Suprapubic skin (tissue), 4 donors: Measurements from ENCODE around the gene FA2H. TPM values are rescaled to one million over a fixed set of nuclear protein-coding genes. Genes with fewer than 3 reads are reported as not detected.

Experiments used
- DNase-seq, 2 donors: peaks; one replicate each; pipeline ENCODE4 v3.0.0-alpha.2; 2019; ENCODE audit warnings: low spot score in 2 of 2
- H3K27ac ChIP-seq: fragments of 200-600 bp; sonication (generic); one replicate; pipeline ENCODE4 v1.5.1; 2019
- H3K27me3 ChIP-seq: fragments of 200-600 bp; sonication (generic); one replicate; pipeline ENCODE4 v1.5.1; 2019
- H3K36me3 ChIP-seq: fragments of 200-600 bp; sonication (generic); one replicate; pipeline ENCODE4 v1.5.1; 2019
- H3K4me1 ChIP-seq: fragments of 200-600 bp; sonication (generic); one replicate; pipeline ENCODE4 v1.5.1; 2019
- H3K4me3 ChIP-seq: fragments of 200-600 bp; sonication (generic); one replicate; pipeline ENCODE4 v1.5.1; 2019; ENCODE audit warnings: mild to moderate bottlenecking
- H3K9me3 ChIP-seq: fragments of 200-600 bp; sonication (generic); one replicate; pipeline ENCODE4 v1.5.1; 2019
- CTCF ChIP-seq, 2 donors: fragments of 200-600 bp in 1 of 2; fragments of 450-650 bp in 1 of 2; sonication (generic) in 1 of 2; IDR thresholded peaks; one replicate each; pipeline ENCODE4 v1.5.1; 2016 to 2019; ENCODE audit warnings: antibody characterized with exemption in 2 of 2, mild to moderate bottlenecking in 1 of 2, moderate library complexity in 1 of 2
- EP300 ChIP-seq: sonication (generic); formaldehyde crosslinking; IDR thresholded peaks from one replicate; pipeline ENCODE4 v1.6.1; 2017; ENCODE audit warnings: antibody characterized with exemption
- POLR2A ChIP-seq, 2 donors: fragments of 450-650 bp; IDR thresholded peaks; one replicate each; pipeline ENCODE4 v1.6.1; 2017; ENCODE audit warnings: antibody characterized with exemption in 2 of 2, mild to moderate bottlenecking in 2 of 2, moderate library complexity in 2 of 2
- POLR2AphosphoS5 ChIP-seq, 3 donors: sonication (generic); formaldehyde crosslinking; IDR thresholded peaks; one replicate each; pipeline ENCODE4 v1.6.1; 2017; ENCODE audit warnings: antibody characterized with exemption in 3 of 3
- WGBS: methylation state at CpG from one replicate; pipeline ENCODE4 v1.1.5; 2018; 5-methylcytosine and 5-hydroxymethylcytosine counted together
- total RNA-seq, 4 donors: library from RNA; depleted of rRNA; stranded (reverse); fragments of >200 nt; gene quantifications; one replicate each; pipeline ENCODE4 v1.1.0, GENCODE V29; 2016

The FA2H gene
- total RNA-seq, 4 donors from 2014 or later, result 6.8 to 11.3 (median 8.8) TPM

DNA sequence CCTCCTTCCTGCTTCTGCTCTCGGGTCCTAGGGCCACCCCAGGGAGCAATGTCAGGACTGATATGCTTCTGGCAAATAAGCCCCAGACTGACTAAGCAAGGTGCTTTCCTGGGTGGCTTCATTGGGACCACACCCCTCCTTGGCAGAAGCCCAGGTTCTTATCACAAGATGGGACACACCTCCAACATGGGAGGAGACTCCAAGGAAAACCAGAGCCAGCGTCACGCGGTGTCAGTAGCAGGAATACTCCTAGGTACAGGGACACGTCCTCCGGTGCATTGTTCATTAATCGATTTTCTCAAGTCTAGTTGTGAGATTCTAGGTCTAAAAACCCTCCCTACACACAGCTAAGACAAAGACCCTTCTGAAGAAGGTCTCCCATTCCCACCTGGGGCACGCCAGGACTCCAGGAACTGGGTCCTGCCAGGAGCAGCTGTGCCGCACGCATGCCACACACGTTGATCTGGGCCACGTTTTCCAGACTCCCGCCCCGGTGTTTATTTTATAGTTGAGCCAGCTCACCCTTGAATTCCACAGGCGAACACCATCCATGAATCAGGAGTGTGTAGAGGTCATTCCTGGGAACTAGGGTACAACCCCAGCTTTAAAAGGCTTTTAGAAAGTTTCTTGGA lies 30.8 kb downstream of the FA2H start:
- no peaks in the 10 kb centered on the region for H3K36me3 ChIP-seq
- H3K9me3 ChIP-seq, result no peaks in the 10 kb centered on the region
- DNase-seq, result peak in 1 of 2 donors; percentile 80
- 58% methylated on average over 12 of the region's 15 CpGs for WGBS
- peak overlapping the region; percentile 72 for H3K27ac ChIP-seq
- peaks cover 30% of the 10 kb centered on the region for H3K4me1 ChIP-seq
- H3K4me3 ChIP-seq, result no peak overlapping the region
- TF ChIP-seq POLR2AphosphoS5 (IDR thresholded peaks at IDR 0.05), result no peak
- no peak for TF ChIP-seq EP300
- TF ChIP-seq POLR2A (IDR thresholded peaks at IDR 0.05), result no peak
- TF ChIP-seq CTCF (IDR thresholded peaks at IDR 0.05), result no peak
- peaks cover 3% of the 10 kb centered on the region for H3K27me3 ChIP-seq

GRCh38 chr16:74743045-74743667 lies 31.5 kb downstream of the FA2H start:
- no peaks in the 10 kb centered on the region for H3K9me3 ChIP-seq
- H3K27ac ChIP-seq, result peak overlapping the region; percentile 72
- DNase-seq, result no peak
- no peaks in the 10 kb centered on the region for H3K27me3 ChIP-seq
- H3K4me1 ChIP-seq, result peaks cover 30% of the 10 kb centered on the region
- WGBS, result 32% methylated on average over 7 of the region's 8 CpGs
- H3K4me3 ChIP-seq, result no peak overlapping the region
- TF ChIP-seq POLR2AphosphoS5 (IDR thresholded peaks at IDR 0.05) (no peak), CTCF (IDR thresholded peaks at IDR 0.05) (no peak), EP300 (no peak), POLR2A (IDR thresholded peaks at IDR 0.05) (no peak)
- no peaks in the 10 kb centered on the region for H3K36me3 ChIP-seq

GRCh38 chr16:74742051-74742481 lies 32.6 kb downstream of the FA2H start:
- Histone ChIP-seq H3K27ac (no peak overlapping the region), H3K36me3 (no peaks in the 10 kb centered on the region), H3K27me3 (peaks cover 9% of the 10 kb centered on the region), H3K9me3 (no peaks in the 10 kb centered on the region), H3K4me1 (peaks cover 30% of the 10 kb centered on the region), H3K4me3 (no peak overlapping the region)
- 35% methylated on average over 10 of the region's 10 CpGs for WGBS
- DNase-seq, result no peak
- no peak for TF ChIP-seq CTCF (IDR thresholded peaks at IDR 0.05)
- TF ChIP-seq EP300, result no peak
- no peak for TF ChIP-seq POLR2A (IDR thresholded peaks at IDR 0.05)
- TF ChIP-seq POLR2AphosphoS5 (IDR thresholded peaks at IDR 0.05), result no peak

DNA sequence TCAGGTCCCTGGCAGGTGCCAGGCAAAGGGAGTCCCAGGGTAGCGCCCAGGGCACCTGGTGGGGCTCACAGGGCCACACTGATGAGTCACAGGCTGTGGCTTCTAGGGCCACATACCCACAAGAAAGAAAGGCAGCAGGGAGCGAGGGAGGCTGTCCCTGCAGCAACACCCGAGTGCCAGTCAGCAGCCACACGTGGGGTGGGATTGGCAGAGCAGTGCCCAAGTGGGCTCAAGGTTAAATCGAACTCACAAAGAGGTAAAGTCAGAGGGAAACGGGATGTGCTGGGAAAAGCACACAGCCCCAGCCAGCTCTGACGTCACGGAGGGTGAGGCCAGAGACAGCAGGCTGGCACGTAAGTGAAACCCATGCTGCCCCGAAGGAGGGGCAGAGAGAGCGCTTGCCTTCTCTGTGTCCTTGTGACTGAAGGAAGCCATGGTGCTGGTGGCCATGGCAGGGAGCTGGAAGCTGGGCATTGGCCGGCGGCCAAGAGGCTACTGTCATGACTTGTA lies 33.8 kb downstream of the FA2H start:
- peaks cover 9% of the 10 kb centered on the region for H3K27me3 ChIP-seq
- H3K27ac ChIP-seq, result no peak overlapping the region
- H3K4me3 ChIP-seq, result no peak overlapping the region
- H3K36me3 ChIP-seq, result no peaks in the 10 kb centered on the region
- TF ChIP-seq POLR2AphosphoS5 (IDR thresholded peaks at IDR 0.05) (no peak), EP300 (no peak), POLR2A (IDR thresholded peaks at IDR 0.05) (no peak), CTCF (IDR thresholded peaks at IDR 0.05) (no peak)
- H3K9me3 ChIP-seq, result no peaks in the 10 kb centered on the region
- no peak for DNase-seq
- 40% methylated on average over 12 of the region's 13 CpGs for WGBS
- H3K4me1 ChIP-seq, result peaks cover 30% of the 10 kb centered on the region

DNA sequence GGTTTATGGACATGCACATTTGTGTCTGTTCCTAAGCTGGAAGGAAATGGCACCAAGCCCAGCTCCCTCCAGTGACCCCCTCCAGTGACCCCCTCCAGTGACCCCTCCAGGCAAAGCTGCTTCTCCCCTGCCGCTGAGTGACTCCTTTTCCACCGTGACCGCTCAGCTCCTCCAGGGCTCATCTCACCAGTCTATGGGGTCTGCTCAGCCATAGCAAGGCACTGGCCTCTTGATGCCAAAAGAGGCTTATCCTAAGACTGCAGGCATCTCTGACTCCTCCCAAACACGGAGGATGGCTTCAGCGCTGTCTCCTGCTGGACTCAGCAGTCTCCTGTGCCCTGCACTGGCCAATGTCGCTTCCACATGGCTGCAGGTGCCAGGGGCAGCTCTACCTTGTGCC lies 35.3 kb downstream of the FA2H start:
- peaks cover 16% of the 10 kb centered on the region for H3K27me3 ChIP-seq
- no peaks in the 10 kb centered on the region for H3K9me3 ChIP-seq
- no peak overlapping the region for H3K4me3 ChIP-seq
- peaks cover 30% of the 10 kb centered on the region for H3K4me1 ChIP-seq
- no peak for TF ChIP-seq POLR2AphosphoS5 (IDR thresholded peaks at IDR 0.05)
- no peak for TF ChIP-seq POLR2A (IDR thresholded peaks at IDR 0.05)
- TF ChIP-seq EP300, result no peak
- TF ChIP-seq CTCF (IDR thresholded peaks at IDR 0.05), result no peak
- H3K36me3 ChIP-seq, result no peaks in the 10 kb centered on the region
- 73% methylated on average over 6 of the region's 6 CpGs for WGBS
- no peak overlapping the region for H3K27ac ChIP-seq
- DNase-seq, result no peak
